Renal cortex interstitium (tissue), 11 donors: ENCODE measurements around the gene IRF5. TPM values are rescaled to one million over a fixed set of nuclear protein-coding genes. Genes with fewer than 3 reads are reported as not detected.

Experiments
- DNase-seq, 11 donors: peaks; one replicate each; pipeline ENCODE4 v3.0.0-alpha.2; 2013; ENCODE audit warnings: low read depth in 9 of 11, low spot score in 4 of 11; ENCODE audit errors: extremely low read depth in 1 of 11
- polyA plus RNA-seq, 3 donors: library from polyadenylated mRNA; unstranded; fragments of 120-200 nt; gene quantifications; one replicate each; pipeline ENCODE4 v1.2.1, GENCODE V29; 2013; ENCODE audit not compliant: insufficient read length in 3 of 3

IRF5 gene
- polyA plus RNA-seq, 3 donors, result 7.3 to 10.3 (median 9.1) TPM

GRCh38 chr7:128947854-128948253 is 10.1 kb downstream of the IRF5 start:
- DNase-seq, result no peak

- DNase-seq, result no peak
Observed at GRCh38 chr7:128948312-128948973, 10.7 kb downstream of the IRF5 start.

DNA sequence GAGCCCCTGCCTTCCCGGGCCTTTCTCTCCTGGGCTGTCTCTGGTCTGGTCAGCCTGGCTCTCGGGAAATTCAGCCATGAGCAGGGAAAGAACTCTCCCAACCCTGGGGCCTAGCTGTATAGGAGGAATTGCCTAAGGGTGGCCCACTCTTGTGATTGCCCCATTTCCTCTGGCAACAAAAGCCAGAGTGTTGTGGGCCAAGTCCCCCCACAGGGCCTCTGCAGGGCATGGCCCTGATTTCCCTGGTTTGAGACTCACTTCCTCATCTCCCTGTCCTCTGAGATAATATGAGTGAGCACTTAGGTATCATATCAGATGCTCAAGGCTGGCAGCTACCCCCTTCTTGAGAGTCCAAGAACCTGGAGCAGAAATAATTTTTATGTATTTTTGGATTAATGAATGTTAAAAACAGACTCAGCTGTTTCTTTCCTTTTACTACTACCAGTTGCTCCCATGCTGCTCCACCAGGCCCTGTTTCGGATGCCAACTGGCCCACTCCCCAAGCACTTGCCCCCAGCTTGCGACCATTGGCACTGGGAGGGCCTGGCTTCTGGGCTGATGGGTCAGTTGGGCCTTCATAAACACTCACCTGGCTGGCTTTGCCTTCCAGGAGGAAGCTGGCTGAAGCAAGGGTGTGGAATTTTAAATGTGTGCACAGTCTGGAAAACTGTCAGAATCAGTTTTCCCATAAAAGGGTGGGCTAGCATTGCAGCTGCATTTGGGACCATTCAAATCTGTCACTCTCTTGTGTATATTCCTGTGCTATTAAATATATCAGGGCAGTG is 11.4 kb downstream of the IRF5 start:
- no peak for DNase-seq

GRCh38 chr7:128951296-128951695 is 13.6 kb downstream of the IRF5 start:
- no peak for DNase-seq

DNA sequence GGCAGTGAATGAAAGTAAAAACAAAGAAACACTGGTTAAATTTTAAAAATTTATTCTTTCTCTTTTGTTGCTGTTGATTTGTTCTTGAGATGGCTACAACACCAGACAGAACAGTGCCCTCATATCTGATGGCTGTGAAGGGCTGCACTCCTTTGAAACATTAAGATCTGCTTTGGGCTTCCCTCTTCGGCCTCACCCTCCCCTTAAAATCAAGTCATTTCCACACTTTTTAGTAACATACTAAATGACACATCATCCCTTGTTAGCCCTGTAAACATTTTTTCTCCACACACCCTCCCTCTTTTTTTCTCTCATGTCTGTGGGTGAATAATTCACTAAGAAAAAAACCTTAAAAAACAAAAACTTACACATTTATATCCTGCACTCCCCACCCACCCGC is 16.4 kb downstream of the IRF5 start:
- no peak for DNase-seq

- no peak for DNase-seq
Observed at GRCh38 chr7:128954830-128955802, 17.4 kb downstream of the IRF5 start.

- DNase-seq, result no peak
Observed at GRCh38 chr7:128955981-128956380, 18.3 kb downstream of the IRF5 start.

DNA sequence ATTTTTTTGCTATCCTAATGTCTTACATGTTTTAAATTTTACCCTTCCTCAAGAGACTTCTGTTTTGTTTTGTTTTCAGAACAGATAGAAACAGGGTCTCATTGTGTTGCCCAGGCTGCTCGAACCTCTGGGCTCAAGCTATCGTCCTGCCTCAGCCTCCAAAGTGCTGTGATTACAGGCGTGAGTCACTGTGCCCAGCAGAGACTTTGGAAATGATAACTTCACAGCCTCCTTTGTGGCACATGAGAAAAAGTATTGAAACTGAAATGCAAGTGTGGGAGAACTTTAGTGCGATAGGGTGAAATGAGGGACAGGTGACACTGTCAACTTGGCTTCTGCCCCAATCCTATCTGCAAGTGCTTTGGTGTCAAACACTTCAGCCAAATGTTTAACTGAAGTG is 21.6 kb downstream of the IRF5 start:
- DNase-seq, result no peak

DNA sequence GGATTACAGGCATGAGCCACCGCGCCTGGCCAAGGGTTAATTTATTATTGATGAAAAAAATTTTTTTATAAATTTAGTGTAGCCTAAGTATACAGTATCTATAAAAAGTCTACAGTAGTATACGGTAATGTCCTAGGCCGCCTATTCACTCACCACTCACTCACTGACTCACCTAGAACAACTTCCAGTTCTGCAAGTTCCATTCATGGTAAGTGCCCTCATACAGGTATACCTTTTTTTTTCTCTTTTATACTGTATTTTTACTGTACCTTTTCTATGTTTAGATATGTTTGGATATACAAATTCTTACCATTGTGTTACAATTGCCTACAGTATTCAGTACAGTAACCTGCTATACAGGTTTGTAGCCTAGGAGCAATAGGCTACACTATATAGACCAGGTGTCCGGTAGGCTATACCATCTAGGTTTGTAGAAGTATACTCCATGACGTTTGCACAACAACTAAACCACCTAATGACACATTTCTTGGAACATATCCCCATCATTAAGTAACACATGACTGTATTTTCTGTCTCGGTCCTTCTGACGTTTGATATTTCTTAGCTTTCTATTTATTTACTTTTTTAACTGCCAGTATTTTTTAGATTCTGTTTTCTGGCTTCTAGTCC is 23.4 kb downstream of the IRF5 start:
- no peak for DNase-seq

DNA sequence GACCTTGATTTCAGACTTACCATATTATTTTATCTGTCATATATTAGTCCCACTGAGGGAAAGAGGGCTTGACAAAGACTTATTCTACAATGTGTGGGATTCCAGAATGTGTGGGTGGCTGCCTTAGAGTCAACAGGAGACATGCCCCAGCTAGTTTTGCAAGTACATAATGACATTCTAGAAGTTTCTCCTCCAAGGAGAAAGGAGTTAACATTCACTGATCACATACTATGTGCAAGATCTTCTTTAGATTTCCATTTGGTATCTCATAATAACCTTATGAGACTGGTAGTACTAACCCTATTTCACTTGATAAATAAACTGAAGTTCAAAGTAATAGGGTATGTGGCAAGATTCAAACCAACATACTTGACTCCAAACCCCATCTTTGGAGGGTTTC is 25.2 kb downstream of the IRF5 start:
- DNase-seq, result no peak

- no peak for DNase-seq
Observed at GRCh38 chr7:128963327-128963757, 25.6 kb downstream of the IRF5 start.

DNA sequence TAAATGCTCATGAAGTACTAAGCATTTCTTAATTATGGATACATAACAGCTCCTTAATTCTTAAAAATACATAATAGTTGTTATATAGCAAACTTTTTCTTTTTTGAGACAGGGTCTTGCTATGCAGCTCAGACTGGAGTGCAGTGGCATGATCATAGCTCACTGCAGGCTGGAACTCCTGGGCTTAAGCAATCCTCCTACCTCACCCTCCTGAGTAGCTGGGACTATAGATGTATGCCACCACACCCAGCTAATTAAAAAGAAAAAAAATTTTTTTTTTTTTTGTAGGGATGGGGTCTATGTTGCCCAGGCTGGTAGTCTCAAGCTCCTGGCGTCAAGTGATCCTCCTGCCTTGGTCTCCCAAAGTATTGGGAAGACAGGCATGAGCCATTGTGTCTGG is 30.9 kb downstream of the IRF5 start:
- DNase-seq, result no peak

GRCh38 chr7:128974241-128974934 is 36.7 kb downstream of the IRF5 start:
- DNase-seq, result no peak

DNA sequence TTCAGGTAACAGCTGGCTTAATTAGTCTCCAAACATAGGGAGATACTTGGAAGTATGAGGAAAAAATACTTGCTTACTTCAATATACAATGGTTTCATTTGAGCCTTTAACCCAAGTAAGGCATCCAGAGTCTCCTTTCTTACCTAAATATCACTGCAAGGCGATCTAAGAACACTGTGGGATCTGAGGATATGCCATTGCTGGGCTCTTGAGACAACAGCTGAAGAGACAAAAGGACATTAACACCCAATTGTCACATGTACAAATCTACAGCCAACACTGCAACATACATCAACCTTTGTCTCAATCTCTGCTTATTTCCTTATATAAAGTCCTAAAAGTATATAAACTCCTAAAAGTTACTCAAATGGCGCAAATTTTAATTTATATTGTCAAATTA is 44.4 kb downstream of the IRF5 start:
- no peak for DNase-seq

- DNase-seq, result no peak
Observed at GRCh38 chr7:128985660-128986059, 47.9 kb downstream of the IRF5 start.

DNA sequence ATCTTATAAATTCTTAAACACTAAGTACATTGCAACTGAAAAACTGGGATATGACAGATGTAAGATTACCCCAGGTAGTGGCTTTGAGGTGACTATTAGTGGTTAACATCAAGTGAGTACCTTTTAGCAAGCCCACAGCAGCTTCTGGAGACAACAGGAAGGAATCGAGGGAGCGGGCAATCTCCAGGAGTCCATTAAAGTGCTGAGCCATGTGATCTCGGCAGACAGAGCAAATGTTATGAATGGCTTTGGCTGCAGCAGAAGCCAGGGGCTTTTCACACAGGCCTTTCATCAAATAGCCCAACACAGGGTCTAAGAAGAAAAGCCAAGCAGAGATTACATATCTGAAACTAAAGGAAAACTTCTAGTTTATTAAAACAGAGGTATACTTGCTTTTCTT is 48.9 kb downstream of the IRF5 start:
- no peak for DNase-seq

- no peak for DNase-seq
Observed at GRCh38 chr7:128988372-128988771, 50.6 kb downstream of the IRF5 start.

- DNase-seq, result no peak
Observed at GRCh38 chr7:128989961-128990360, 52.2 kb downstream of the IRF5 start.

GRCh38 chr7:128993419-128993818 is 55.7 kb downstream of the IRF5 start:
- DNase-seq, result no peak
